Esophagus muscularis mucosa (tissue), 4 donors: ENCODE data around the gene TMEM81. TPM values are rescaled to one million over a fixed set of nuclear protein-coding genes. Genes with fewer than 3 reads are reported as not detected.

Source experiments
- DNase-seq: peaks from one replicate; pipeline ENCODE4 v3.0.0-alpha.2; 2017; ENCODE audit errors: extremely low spot score
- H3K27ac ChIP-seq, 4 donors: fragments of 200-600 bp; sonication (generic); replicated peaks in 1 of 4; 1 replicate in 3 of 4; 2 replicates in 1 of 4; pipeline ENCODE4 v1.5.1; 2016 to 2019; ENCODE audit warnings: mild to moderate bottlenecking in 1 of 4
- H3K27me3 ChIP-seq, 4 donors: fragments of 200-600 bp; sonication (generic); one replicate each; pipeline versions ENCODE4 v1.5.1 to v1.6.0; 2016 to 2019
- H3K36me3 ChIP-seq, 4 donors: fragments of 200-600 bp; sonication (generic); one replicate each; pipeline ENCODE4 v1.5.1; 2016 to 2019
- H3K4me1 ChIP-seq, 4 donors: fragments of 200-600 bp; sonication (generic); one replicate each; pipeline ENCODE4 v1.5.1; 2016 to 2019
- H3K4me3 ChIP-seq, 4 donors: fragments of 200-600 bp; sonication (generic); 1 replicate in 2 of 4; 2 replicates in 2 of 4; pipeline ENCODE4 v1.5.1; 2016 to 2019; ENCODE audit warnings: mild to moderate bottlenecking in 4 of 4, moderate library complexity in 1 of 4
- H3K9me3 ChIP-seq, 4 donors: fragments of 200-600 bp; sonication (generic); 1 replicate in 3 of 4; 2 replicates in 1 of 4; pipeline ENCODE4 v1.5.1; 2016 to 2019
- EP300 ChIP-seq: sonication (generic); formaldehyde crosslinking; IDR thresholded peaks from one replicate; pipeline ENCODE4 v1.6.1; 2017; ENCODE audit warnings: antibody characterized with exemption
- POLR2A ChIP-seq: fragments of 450-650 bp; IDR thresholded peaks from one replicate; pipeline ENCODE4 v1.6.1; 2017; ENCODE audit warnings: antibody characterized with exemption, moderate library complexity, mild to moderate bottlenecking, low read depth
- POLR2AphosphoS5 ChIP-seq, 2 donors: sonication (generic); formaldehyde crosslinking; IDR thresholded peaks; one replicate each; pipeline ENCODE4 v1.6.1; 2017; ENCODE audit warnings: antibody characterized with exemption in 2 of 2
- WGBS: methylation state at CpG from one replicate; pipeline ENCODE4 v1.1.5; 2018; 5-methylcytosine and 5-hydroxymethylcytosine counted together
- intact Hi-C: fragments of 100-400 bp; cut with DNase I; formaldehyde crosslinking; loops from one replicate; pipeline ENCODE4 v1.15.1; 2023
- total RNA-seq, 4 donors: library from RNA; depleted of rRNA; stranded (reverse); fragments of >200 nt; gene quantifications; one replicate each; pipeline versions ENCODE4 v1.1.0 to v1.2.1, GENCODE V29; 2016
- TF ChIP-seq, protein P1 (sequence below), 3 experiments: fragments of 200-600 bp in 2 of 3; fragments of 450-650 bp in 1 of 3; sonication (generic) in 2 of 3; IDR thresholded peaks; one replicate each; pipeline ENCODE4 v1.5.1; 2017 to 2019; ENCODE audit warnings: antibody characterized with exemption in 3 of 3, mild to moderate bottlenecking in 2 of 3, moderate library complexity in 1 of 3

The TMEM81 gene
- total RNA-seq, 4 donors from 2014 or later = 0.99 to 2.1 (median 1.2) TPM

DNA sequence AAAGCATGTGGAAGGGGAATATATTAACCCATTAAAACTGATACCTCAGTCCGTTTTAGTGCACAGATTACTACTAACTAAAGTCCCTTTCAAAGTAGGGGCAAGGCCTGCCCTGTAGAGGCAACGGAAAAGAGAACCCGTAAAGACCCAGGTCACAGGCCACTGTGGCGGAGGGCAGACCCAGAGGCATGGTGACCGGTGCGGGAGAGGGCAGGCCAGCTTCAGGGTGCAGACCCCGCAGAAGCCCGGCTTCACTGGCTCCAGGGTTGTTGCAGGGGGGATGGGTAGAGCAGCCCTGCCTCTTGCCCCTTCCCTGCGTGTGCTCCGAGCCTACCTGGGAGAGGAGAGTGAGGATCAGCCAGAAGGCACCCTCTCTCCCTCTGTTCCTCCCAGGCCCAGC is 23.5 kb downstream of the TMEM81 start:
- DNase-seq = no peak
- TF ChIP-seq POLR2AphosphoS5 (IDR thresholded peaks at IDR 0.05) = no peak
- TF ChIP-seq EP300 = no peak
- TF ChIP-seq POLR2A = no peak
- TF ChIP-seq, protein P1, sequence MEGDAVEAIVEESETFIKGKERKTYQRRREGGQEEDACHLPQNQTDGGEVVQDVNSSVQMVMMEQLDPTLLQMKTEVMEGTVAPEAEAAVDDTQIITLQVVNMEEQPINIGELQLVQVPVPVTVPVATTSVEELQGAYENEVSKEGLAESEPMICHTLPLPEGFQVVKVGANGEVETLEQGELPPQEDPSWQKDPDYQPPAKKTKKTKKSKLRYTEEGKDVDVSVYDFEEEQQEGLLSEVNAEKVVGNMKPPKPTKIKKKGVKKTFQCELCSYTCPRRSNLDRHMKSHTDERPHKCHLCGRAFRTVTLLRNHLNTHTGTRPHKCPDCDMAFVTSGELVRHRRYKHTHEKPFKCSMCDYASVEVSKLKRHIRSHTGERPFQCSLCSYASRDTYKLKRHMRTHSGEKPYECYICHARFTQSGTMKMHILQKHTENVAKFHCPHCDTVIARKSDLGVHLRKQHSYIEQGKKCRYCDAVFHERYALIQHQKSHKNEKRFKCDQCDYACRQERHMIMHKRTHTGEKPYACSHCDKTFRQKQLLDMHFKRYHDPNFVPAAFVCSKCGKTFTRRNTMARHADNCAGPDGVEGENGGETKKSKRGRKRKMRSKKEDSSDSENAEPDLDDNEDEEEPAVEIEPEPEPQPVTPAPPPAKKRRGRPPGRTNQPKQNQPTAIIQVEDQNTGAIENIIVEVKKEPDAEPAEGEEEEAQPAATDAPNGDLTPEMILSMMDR (IDR thresholded peaks at IDR 0.05) = no peak
- intact Hi-C loops = loop anchor here (2.0 kb wide), 1 partner anchor 72 kb away; no protein-coding TSS in a partner anchor

DNA sequence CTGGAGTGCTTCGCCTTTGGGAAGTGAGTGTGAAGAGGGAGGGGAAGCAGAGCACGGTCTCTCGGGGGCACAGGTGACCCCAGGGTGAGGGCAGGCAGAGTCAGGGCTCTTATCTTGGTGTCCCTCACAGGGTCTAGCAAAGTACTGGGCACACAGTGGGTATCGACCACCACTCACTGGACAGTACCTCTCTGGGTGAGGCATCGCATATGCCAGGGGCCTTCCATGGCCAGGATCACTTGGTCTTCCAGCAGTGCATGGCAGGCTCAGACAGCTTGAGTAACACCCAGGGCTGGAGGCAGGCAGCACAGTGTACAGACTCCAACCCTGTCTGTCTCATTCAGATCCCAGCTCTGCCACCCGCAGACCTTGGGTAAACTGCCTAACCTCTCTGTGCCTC is 24.6 kb downstream of the TMEM81 start:
- Histone ChIP-seq H3K4me1 (peaks cover 6 to 12% (median 9%) of the 10 kb centered on the region in 4 donors), H3K4me3 (no peak overlapping the region), H3K27ac (no peak overlapping the region), H3K27me3 (peaks cover 0 to 4% (median 0%) of the 10 kb centered on the region in 4 donors), H3K9me3 (no peaks in the 10 kb centered on the region), H3K36me3 (no peaks in the 10 kb centered on the region)
- TF ChIP-seq POLR2AphosphoS5 (IDR thresholded peaks at IDR 0.05) = no peak
- DNase-seq = no peak
- 87% methylated on average over 3 of the region's 6 CpGs for WGBS
- intact Hi-C loops = loop anchor here (2.0 kb wide), 1 partner anchor 71 kb away; no protein-coding TSS in a partner anchor

More for the DNA sequence above, 23.5 kb downstream of the TMEM81 start:
- Histone ChIP-seq H3K36me3 (no peaks in the 10 kb centered on the region), H3K27ac (no peak overlapping the region), H3K9me3 (no peaks in the 10 kb centered on the region), H3K4me1 (peaks cover 6 to 12% (median 9%) of the 10 kb centered on the region in 4 donors), H3K27me3 (peaks cover 0 to 3% (median 0%) of the 10 kb centered on the region in 4 donors), H3K4me3 (no peak overlapping the region)
- 76% methylated on average over 7 of the region's 10 CpGs for WGBS

DNA sequence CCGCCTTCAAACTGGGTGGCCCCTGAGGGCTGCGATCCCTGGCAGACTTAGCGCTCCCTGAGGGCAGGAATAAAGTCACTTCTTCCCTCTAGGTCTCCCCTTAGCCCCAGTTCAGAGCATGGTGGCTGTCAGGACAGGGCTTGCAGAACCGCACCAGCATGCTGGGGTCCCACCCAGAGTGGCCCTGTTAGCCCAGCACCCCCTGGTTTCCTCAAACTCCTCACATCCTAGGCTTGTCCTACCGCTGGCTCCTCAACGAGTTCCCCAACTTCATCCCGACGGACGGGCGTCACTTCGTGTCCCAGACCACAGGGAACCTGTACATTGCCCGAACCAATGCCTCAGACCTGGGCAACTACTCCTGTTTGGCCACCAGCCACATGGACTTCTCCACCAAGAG is 25.4 kb downstream of the TMEM81 start:
- TF ChIP-seq, protein P1 (IDR thresholded peaks at IDR 0.05) = no peak
- no peak for TF ChIP-seq POLR2A
- TF ChIP-seq EP300 = no peak
- no peak for TF ChIP-seq POLR2AphosphoS5 (IDR thresholded peaks at IDR 0.05)
- no peak for DNase-seq
- no peaks in the 10 kb centered on the region for H3K9me3 ChIP-seq
- intact Hi-C loops = no loop called here
- 96% methylated on average over 11 of the region's 12 CpGs for WGBS
- no peak overlapping the region for H3K4me3 ChIP-seq
- H3K36me3 ChIP-seq = no peaks in the 10 kb centered on the region
- H3K4me1 ChIP-seq = peaks cover 6 to 12% (median 9%) of the 10 kb centered on the region in 4 donors
- H3K27ac ChIP-seq = no peak overlapping the region
- H3K27me3 ChIP-seq = peaks cover 0 to 11% (median 0%) of the 10 kb centered on the region in 4 donors

DNA sequence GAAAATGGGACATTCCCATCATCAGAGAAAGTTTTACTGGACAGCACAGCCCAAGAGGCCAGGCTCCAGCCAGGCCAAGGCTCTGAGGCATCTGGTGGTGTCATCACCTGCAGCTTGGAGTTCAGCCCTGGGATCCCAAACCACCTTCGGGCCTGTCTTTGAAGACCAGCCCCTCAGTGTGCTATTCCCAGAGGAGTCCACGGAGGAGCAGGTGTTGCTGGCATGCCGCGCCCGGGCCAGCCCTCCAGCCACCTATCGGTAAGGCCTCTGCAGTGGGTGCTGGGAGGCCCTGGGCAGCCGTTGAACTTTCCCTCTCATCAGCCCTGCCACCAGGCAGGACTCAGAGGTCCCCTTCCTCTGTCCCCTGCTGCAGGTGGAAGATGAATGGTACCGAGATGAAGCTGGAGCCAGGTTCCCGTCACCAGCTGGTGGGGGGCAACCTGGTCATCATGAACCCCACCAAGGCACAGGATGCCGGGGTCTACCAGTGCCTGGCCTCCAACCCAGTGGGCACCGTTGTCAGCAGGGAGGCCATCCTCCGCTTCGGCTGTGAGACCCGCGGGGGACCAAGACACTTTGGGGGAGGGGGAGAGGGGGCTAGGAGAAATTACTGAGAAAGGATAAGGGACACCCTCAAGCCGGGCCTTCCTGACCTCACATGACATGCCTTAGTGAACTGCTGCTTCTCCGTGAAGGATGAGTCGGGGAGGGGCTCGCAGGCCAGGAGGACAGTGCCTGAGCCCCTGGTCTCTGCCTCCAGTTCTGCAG is 26.3 kb downstream of the TMEM81 start:
- Histone ChIP-seq H3K27me3 (peaks cover 0 to 14% (median 0%) of the 10 kb centered on the region in 4 donors), H3K36me3 (no peaks in the 10 kb centered on the region), H3K4me3 (no peak overlapping the region), H3K4me1 (peaks cover 6 to 12% (median 9%) of the 10 kb centered on the region in 4 donors), H3K9me3 (no peaks in the 10 kb centered on the region), H3K27ac (no peak overlapping the region)
- no peak for DNase-seq
- WGBS = 94% methylated on average over 10 of the region's 19 CpGs
- intact Hi-C loops = no loop called here
- TF ChIP-seq, protein P1 (IDR thresholded peaks at IDR 0.05) = no peak
- no peak for TF ChIP-seq POLR2AphosphoS5 (IDR thresholded peaks at IDR 0.05)
- TF ChIP-seq EP300 = no peak
- no peak for TF ChIP-seq POLR2A

DNA sequence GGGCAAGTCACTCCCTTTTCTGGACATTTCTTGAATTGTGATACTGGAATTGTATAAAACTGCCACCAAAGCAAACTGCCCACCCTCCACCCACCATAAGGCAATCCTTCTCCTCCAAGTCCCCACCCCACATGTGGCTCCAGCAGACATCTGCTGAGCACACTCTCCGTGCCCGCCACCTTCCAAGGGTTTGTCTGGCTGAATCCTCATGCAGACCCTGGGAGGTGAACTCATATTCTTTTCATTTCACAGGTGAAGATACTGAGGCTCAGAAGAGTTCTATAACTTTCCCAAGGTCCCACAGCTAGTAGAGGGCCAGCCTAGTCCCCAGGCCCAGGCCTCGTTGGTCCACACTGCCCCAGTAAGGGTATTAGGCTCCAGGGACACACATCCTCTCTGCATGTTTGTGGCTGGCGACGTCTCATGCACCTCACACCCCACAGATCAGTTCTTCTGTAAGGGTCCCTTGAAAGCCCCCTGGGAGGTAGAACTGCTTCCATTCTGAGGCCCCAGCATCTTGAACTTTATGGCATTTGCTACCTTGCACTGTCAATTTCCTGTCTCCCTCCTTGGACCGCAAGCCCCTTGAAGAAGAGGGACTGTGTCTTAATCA is 27.2 kb downstream of the TMEM81 start:
- TF ChIP-seq EP300 = no peak
- TF ChIP-seq, protein P1 (IDR thresholded peaks at IDR 0.05) = no peak
- TF ChIP-seq POLR2A = no peak
- no peak for TF ChIP-seq POLR2AphosphoS5 (IDR thresholded peaks at IDR 0.05)
- 97% methylated on average over 6 of the region's 6 CpGs for WGBS

More for the DNA sequence above, 27.2 kb downstream of the TMEM81 start:
- Histone ChIP-seq H3K4me1 (peaks cover 6 to 10% (median 9%) of the 10 kb centered on the region in 4 donors), H3K27ac (no peak overlapping the region), H3K4me3 (no peak overlapping the region), H3K27me3 (peaks cover 0 to 14% (median 0%) of the 10 kb centered on the region in 4 donors), H3K36me3 (no peaks in the 10 kb centered on the region), H3K9me3 (no peaks in the 10 kb centered on the region)
- intact Hi-C loops = no loop called here
- DNase-seq = no peak
